Common myeloid progenitor, CD34-positive (primary cell): ENCODE data around the gene NOLC1.

ENCODE experiments used
- CTCF ChIA-PET: fragments of 350-600 bp; sonication (Branson Sonifier 250); formaldehyde crosslinking; loops from one replicate; lab custom pipeline; 2021; ENCODE audit warnings: antibody characterized with exemption; lab: Charles Lee
- POLR2A ChIA-PET: fragments of 350-600 bp; sonication (Branson Sonifier 250); formaldehyde crosslinking; loops from one replicate; lab custom pipeline; 2021; ENCODE audit warnings: antibody characterized with exemption; lab: Charles Lee
- DNase-seq, 3 donors: peaks; one replicate each; pipeline versions ENCODE4 v3.0.0 to v3.0.0-alpha.2; 2013
- H3K27ac ChIP-seq, 2 experiments: 1 replicate in 1 of 2; 2 replicates in 1 of 2; pipeline ENCODE4 v1.7.0; 2013; ENCODE audit warnings: inconsistent platforms in 2 of 2, low read length in 2 of 2, mild to moderate bottlenecking in 2 of 2, low read depth in 1 of 2, moderate library complexity in 1 of 2; ENCODE audit not compliant: severe bottlenecking in 2 of 2, insufficient read depth in 1 of 2, poor library complexity in 1 of 2
- H3K27me3 ChIP-seq, 5 experiments: replicated peaks in 2 of 5; 1 replicate in 3 of 5; 2 replicates in 2 of 5; pipeline versions ENCODE4 v1.6.1 to v1.7.0; 2013; ENCODE audit warnings: low read length in 4 of 5, mild to moderate bottlenecking in 2 of 5, moderate library complexity in 2 of 5, inconsistent platforms in 1 of 5; ENCODE audit not compliant: insufficient read depth in 5 of 5, control insufficient read depth in 4 of 5
- H3K36me3 ChIP-seq, 4 experiments: 1 replicate in 2 of 4; 2 replicates in 2 of 4; pipeline versions ENCODE4 v1.6.1 to v1.7.0; 2013; ENCODE audit warnings: low read length in 3 of 4, control low read depth in 1 of 4, mild to moderate bottlenecking in 1 of 4; ENCODE audit not compliant: control insufficient read depth in 4 of 4, insufficient read depth in 4 of 4
- H3K4me1 ChIP-seq, 4 experiments: 1 replicate in 3 of 4; 2 replicates in 1 of 4; pipeline versions ENCODE4 v1.6.1 to v1.7.1; 2013; ENCODE audit warnings: low read length in 3 of 4, mild to moderate bottlenecking in 3 of 4, control low read depth in 1 of 4, inconsistent platforms in 1 of 4, moderate library complexity in 1 of 4; ENCODE audit not compliant: control insufficient read depth in 4 of 4, insufficient read depth in 4 of 4; ENCODE audit errors: control extremely low read depth in 1 of 4
- H3K4me3 ChIP-seq, 7 experiments: 1 replicate in 4 of 7; 2 replicates in 3 of 7; pipeline versions ENCODE4 v1.5.1 to v1.7.0; 2013; ENCODE audit warnings: mild to moderate bottlenecking in 7 of 7, low read length in 6 of 7, moderate library complexity in 6 of 7, inconsistent platforms in 2 of 7, low read depth in 2 of 7, control low read depth in 1 of 7; ENCODE audit not compliant: insufficient read depth in 4 of 7, control insufficient read depth in 1 of 7; ENCODE audit errors: extremely low read depth in 1 of 7
- H3K9me3 ChIP-seq, 5 experiments: 1 replicate in 4 of 5; 2 replicates in 1 of 5; pipeline versions ENCODE4 v1.6.1 to v1.7.1; 2013; ENCODE audit warnings: low read length in 4 of 5, mild to moderate bottlenecking in 2 of 5, inconsistent platforms in 1 of 5, low read depth in 1 of 5, moderate library complexity in 1 of 5; ENCODE audit not compliant: control insufficient read depth in 4 of 5, insufficient read depth in 2 of 5; ENCODE audit errors: control extremely low read depth in 1 of 5
- WGBS: methylation state at CpG from one replicate; pipeline ENCODE4 v1.1.5; 2013; ENCODE audit not compliant: insufficient coverage; 5-methylcytosine and 5-hydroxymethylcytosine counted together

NOLC1 gene

GRCh38 chr10:102132563-102133372 is 19.4 kb upstream of the NOLC1 start, which contains the start of gene PPRC1:
Gene PPRC1, plus strand, starts transcription at chr10:102133040. Its CDS starts 29 bp downstream, at chr10:102133069.
- H3K4me3 ChIP-seq = peak within 1 kb of the TSS; percentile 70 to 96 (median 91)
- WGBS = 0% methylated on average over 51 of the region's 64 CpGs
- peak; percentile 99 to 100 (median 100) for DNase-seq
- H3K9me3 ChIP-seq = no peaks in the 10 kb centered on the region
- ChIA-PET CTCF (interaction anchor here (1.3 to 3.2 kb wide), 4 partner anchors 10 to 17 kb away, joined by 3 to 36 read pairs (median 12); no protein-coding TSS in a partner anchor), POLR2A (interaction anchor here (0.5 to 1.5 kb wide), 5 partner anchors 10 to 261 kb away, joined by 3 to 6 read pairs (median 3); partner anchors contain the start of gene LDB1)
- peaks cover 11 to 37% (median 18%) of the 10 kb centered on the region in 4 experiments for H3K4me1 ChIP-seq
- peak within 1 kb of the TSS; percentile 70 to 87 for H3K27ac ChIP-seq
- no peaks in the 10 kb centered on the region for H3K27me3 ChIP-seq
- H3K36me3 ChIP-seq = peaks cover 1 to 10% (median 4%) of the 10 kb centered on the region in 4 experiments

- WGBS = under 1% methylated on average over 22 of the region's 48 CpGs
- Histone ChIP-seq H3K9me3 (no peaks in the 10 kb centered on the region), H3K27me3 (no peaks in the 10 kb centered on the region), H3K27ac (peak overlapping the region; percentile 70 to 87), H3K4me1 (peaks cover 11 to 37% (median 18%) of the 10 kb centered on the region in 4 experiments), H3K36me3 (peaks cover 8 to 19% (median 12%) of the 10 kb centered on the region in 4 experiments), H3K4me3 (peak overlapping the region; percentile 70 to 96 (median 91))
- ChIA-PET CTCF (interaction anchor here (8.0 kb wide), 1 partner anchor 15 kb away, joined by 64 read pairs; the partner anchor contains the start of gene NOLC1), POLR2A (no interaction called here)
- peak in 2 of 3 donors; percentile 72 to 75 for DNase-seq
Measured at GRCh38 chr10:102133373-102134195, 18.6 kb upstream of the NOLC1 start.

GRCh38 chr10:102134416-102134815 is 17.8 kb upstream of the NOLC1 start:
- DNase-seq = no peak
- no peaks in the 10 kb centered on the region for H3K27me3 ChIP-seq
- peak overlapping the region; percentile 70 to 87 for H3K27ac ChIP-seq
- ChIA-PET POLR2A (no interaction called here), CTCF (interaction anchor here (0.7 to 8.0 kb wide), 5 partner anchors 9 to 99 kb away, joined by 3 to 64 read pairs (median 3); partner anchors contain the start of gene NOLC1)
- no peaks in the 10 kb centered on the region for H3K9me3 ChIP-seq
- peak overlapping the region in 5 of 7 experiments; percentile 90 to 96 (median 93) for H3K4me3 ChIP-seq
- WGBS = 80% methylated on average over 2 of the region's 2 CpGs
- H3K4me1 ChIP-seq = peaks cover 11 to 37% (median 18%) of the 10 kb centered on the region in 4 experiments
- peaks cover 9 to 27% (median 17%) of the 10 kb centered on the region in 4 experiments for H3K36me3 ChIP-seq

GRCh38 chr10:102135956-102136526 is 16.1 kb upstream of the NOLC1 start:
- 88% methylated on average over 3 of the region's 7 CpGs for WGBS
- Histone ChIP-seq H3K36me3 (peaks cover 9 to 43% (median 29%) of the 10 kb centered on the region in 4 experiments), H3K27me3 (no peaks in the 10 kb centered on the region), H3K4me3 (peak overlapping the region in 1 of 7 experiments; percentile 25), H3K27ac (no peak overlapping the region), H3K4me1 (peaks cover 11 to 37% (median 18%) of the 10 kb centered on the region in 4 experiments), H3K9me3 (no peaks in the 10 kb centered on the region)
- no peak for DNase-seq
- ChIA-PET CTCF (interaction anchor here (8.0 kb wide), 1 partner anchor 13 kb away, joined by 64 read pairs; the partner anchor contains the start of gene NOLC1), POLR2A (interaction anchor here (0.7 kb wide), 1 partner anchor 8 kb away, joined by 3 read pairs; no protein-coding TSS in a partner anchor)

GRCh38 chr10:102139281-102140110 is 12.7 kb upstream of the NOLC1 start:
- POLR2A ChIA-PET = no interaction called here
- no peak overlapping the region for H3K4me3 ChIP-seq
- WGBS = 97% methylated on average over 13 of the region's 15 CpGs
- H3K4me1 ChIP-seq = peaks cover 5 to 22% (median 9%) of the 10 kb centered on the region in 4 experiments
- no peaks in the 10 kb centered on the region for H3K27me3 ChIP-seq
- CTCF ChIA-PET = interaction anchor here (0.6 to 8.0 kb wide), 5 partner anchors 9 to 514 kb away, joined by 3 to 64 read pairs (median 3); partner anchors contain the start of gene NOLC1
- no peak overlapping the region for H3K27ac ChIP-seq
- H3K9me3 ChIP-seq = no peaks in the 10 kb centered on the region
- DNase-seq = no peak
- peaks cover 19 to 71% (median 54%) of the 10 kb centered on the region in 4 experiments for H3K36me3 ChIP-seq
